Panc1 (cell line): ENCODE data around the gene TMEM164. TPM values are rescaled to one million over a fixed set of nuclear protein-coding genes. Genes with fewer than 3 reads are reported as not detected.

Experiments
- ATAC-seq: fragments of 200-7000 bp; cut with Tn5 transposase; 2 replicates; pipeline ENCODE4 v1.9.1; 2020; ENCODE audit warnings: mild to moderate bottlenecking, moderate library complexity
- BruUV-seq: library from RNA; stranded (reverse); fragments of 400-500 nt; replicated peaks from 2 replicates; lab custom pipeline; 2021; lab: Mats Ljungman, UMichigan
- CTCF ChIA-PET: fragments of 300-600 bp; sonication (Branson Sonifier 250); formaldehyde crosslinking; loops from one replicate; lab custom pipeline; 2022; ENCODE audit warnings: antibody characterized with exemption; lab: Charles Lee
- POLR2A ChIA-PET: fragments of 300-600 bp; sonication (Branson Sonifier 250); formaldehyde crosslinking; loops from one replicate; lab custom pipeline; 2022; ENCODE audit warnings: antibody characterized with exemption; lab: Charles Lee
- DNase-seq: peaks from one replicate; pipeline ENCODE4 v3.0.0-alpha.2; 2010; ENCODE audit warnings: low read depth, low spot score
- H3K27ac ChIP-seq: 2 replicates; pipeline ENCODE4 v1.5.1; 2011; ENCODE audit warnings: mild to moderate bottlenecking, low read length, inconsistent platforms
- H3K27me3 ChIP-seq: fragments of 200-500 bp; sonication (Bioruptor generic); 2 replicates; pipeline ENCODE4 v1.6.0; 2014; ENCODE audit warnings: low read length, inconsistent platforms; ENCODE audit not compliant: control insufficient read depth, insufficient read depth
- H3K36me3 ChIP-seq: fragments of 200-500 bp; sonication (Bioruptor generic); 2 replicates; pipeline ENCODE4 v1.5.1; 2014; ENCODE audit warnings: inconsistent platforms, mild to moderate bottlenecking, low read length, moderate library complexity; ENCODE audit not compliant: control insufficient read depth, insufficient read depth
- H3K4me1 ChIP-seq: 2 replicates; pipeline ENCODE4 v1.5.1; 2011; ENCODE audit warnings: inconsistent platforms, mild to moderate bottlenecking, low read length, moderate library complexity; ENCODE audit not compliant: control insufficient read depth, insufficient read depth
- H3K4me3 ChIP-seq, 2 experiments: 2 replicates each; pipeline ENCODE4 v1.5.1; 2011 to 2012; ENCODE audit warnings: low read depth in 2 of 2, low read length in 2 of 2, mild to moderate bottlenecking in 2 of 2, inconsistent platforms in 1 of 2, moderate library complexity in 1 of 2
- H3K9me3 ChIP-seq: fragments of 200-500 bp; sonication (Bioruptor generic); 2 replicates; pipeline ENCODE4 v1.5.1; 2014; ENCODE audit warnings: low read depth, mild to moderate bottlenecking, inconsistent platforms, low read length, moderate library complexity; ENCODE audit not compliant: control insufficient read depth, insufficient read depth
- POLR2AphosphoS5 ChIP-seq: IDR thresholded peaks from 2 replicates; pipeline ENCODE4 v1.6.1; 2012; ENCODE audit warnings: mild to moderate bottlenecking, low read depth, low read length, moderate library complexity
- REST ChIP-seq, 2 experiments: IDR thresholded peaks; 2 replicates each; pipeline ENCODE4 v1.6.1; 2011 to 2012; ENCODE audit warnings: low read depth in 2 of 2, control low read depth in 1 of 2, low read length in 1 of 2, mild to moderate bottlenecking in 1 of 2, moderate library complexity in 1 of 2; ENCODE audit not compliant: insufficient read depth in 1 of 2
- SIN3A ChIP-seq: IDR thresholded peaks from 2 replicates; pipeline ENCODE4 v1.6.1; 2012; ENCODE audit warnings: low read depth, mild to moderate bottlenecking, low read length, moderate library complexity, borderline replicate concordance; ENCODE audit not compliant: insufficient read depth
- TCF7L2 ChIP-seq: IDR thresholded peaks from 2 replicates; pipeline ENCODE4 v1.6.1; 2011; ENCODE audit warnings: mild to moderate bottlenecking, low read depth, low read length, inconsistent platforms
- in situ Hi-C: cut with HindIII; loops from 2 replicates; pipeline ENCODE4 v1.10.0; 2016; ENCODE audit warnings: low sequenced_read_pairs, low pct_unique_long_range_greater_than_20kb
- intact Hi-C: fragments of 100-400 bp; cut with micrococcal nuclease; formaldehyde crosslinking; loops from one replicate; pipeline ENCODE4 v1.10.0; 2022; ENCODE audit not compliant: unreplicated experiment
- total RNA-seq: library from RNA; stranded (reverse); gene quantifications from one replicate; pipeline ENCODE4 v1.2.1, GENCODE V29; 2021; ENCODE audit not compliant: unreplicated experiment
- TF ChIP-seq, protein P1 (sequence below): fragments of 450-650 bp; IDR thresholded peaks from 2 replicates; pipeline ENCODE4 v1.5.1; 2017; ENCODE audit warnings: mild to moderate bottlenecking

Gene TMEM164
- total RNA-seq, 1 experiment from 2014 or later, result 32.8 TPM

DNA sequence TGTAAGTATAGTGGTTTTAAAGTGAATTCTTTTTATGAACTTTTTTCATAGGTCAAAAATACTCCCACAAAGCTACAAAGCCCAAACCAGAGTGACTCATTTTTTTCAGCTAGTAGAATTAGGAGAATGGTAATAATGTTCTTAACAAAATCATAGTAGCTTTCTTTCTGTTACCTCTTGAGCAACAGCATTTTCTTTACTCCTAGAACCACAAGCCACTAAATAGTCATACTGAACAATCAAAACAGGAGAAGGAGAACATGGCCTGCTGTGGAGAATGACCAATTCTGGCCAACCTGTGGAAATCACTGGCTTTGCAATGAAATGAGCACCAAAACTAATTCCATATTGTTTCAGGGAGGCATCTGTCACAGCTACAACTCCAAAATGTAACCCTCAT is 202.1 kb downstream of the TMEM164 start:
- ATAC-seq, result no peak
- POLR2A ChIA-PET, result no interaction called here
- Histone ChIP-seq H3K9me3 (no peaks in the 10 kb centered on the region), H3K27ac (no peak overlapping the region), H3K4me3 (no peak overlapping the region), H3K36me3 (no peaks in the 10 kb centered on the region), H3K4me1 (no peaks in the 10 kb centered on the region), H3K27me3 (no peaks in the 10 kb centered on the region)
- intact Hi-C loops, result no loop called here
- DNase-seq, result no peak
- BruUV-seq, result no TSS peak
- in situ Hi-C loops, result no loop called here
- TF ChIP-seq POLR2AphosphoS5 (no peak), TCF7L2 (no peak), REST (IDR thresholded peaks at IDR 0.05; ENCODE audit: insufficient read depth in 1 of 2, low read depth in 2 of 2, low read length in 1 of 2) (no peak), SIN3A (no peak)
- CTCF ChIA-PET, result no interaction called here

GRCh38 chrX:110208092-110208491 is 205.2 kb downstream of the TMEM164 start:
- Histone ChIP-seq H3K36me3 (no peaks in the 10 kb centered on the region), H3K9me3 (no peaks in the 10 kb centered on the region), H3K27me3 (no peaks in the 10 kb centered on the region), H3K4me3 (no peak overlapping the region), H3K27ac (no peak overlapping the region), H3K4me1 (no peaks in the 10 kb centered on the region)
- ChIA-PET CTCF (no interaction called here), POLR2A (no interaction called here)
- ATAC-seq (no peak), DNase-seq (no peak)
- TF ChIP-seq TCF7L2 (no peak), SIN3A (no peak), REST (IDR thresholded peaks at IDR 0.05; ENCODE audit: insufficient read depth in 1 of 2, low read depth in 2 of 2, low read length in 1 of 2) (no peak), POLR2AphosphoS5 (no peak)
- TF ChIP-seq, protein P1, sequence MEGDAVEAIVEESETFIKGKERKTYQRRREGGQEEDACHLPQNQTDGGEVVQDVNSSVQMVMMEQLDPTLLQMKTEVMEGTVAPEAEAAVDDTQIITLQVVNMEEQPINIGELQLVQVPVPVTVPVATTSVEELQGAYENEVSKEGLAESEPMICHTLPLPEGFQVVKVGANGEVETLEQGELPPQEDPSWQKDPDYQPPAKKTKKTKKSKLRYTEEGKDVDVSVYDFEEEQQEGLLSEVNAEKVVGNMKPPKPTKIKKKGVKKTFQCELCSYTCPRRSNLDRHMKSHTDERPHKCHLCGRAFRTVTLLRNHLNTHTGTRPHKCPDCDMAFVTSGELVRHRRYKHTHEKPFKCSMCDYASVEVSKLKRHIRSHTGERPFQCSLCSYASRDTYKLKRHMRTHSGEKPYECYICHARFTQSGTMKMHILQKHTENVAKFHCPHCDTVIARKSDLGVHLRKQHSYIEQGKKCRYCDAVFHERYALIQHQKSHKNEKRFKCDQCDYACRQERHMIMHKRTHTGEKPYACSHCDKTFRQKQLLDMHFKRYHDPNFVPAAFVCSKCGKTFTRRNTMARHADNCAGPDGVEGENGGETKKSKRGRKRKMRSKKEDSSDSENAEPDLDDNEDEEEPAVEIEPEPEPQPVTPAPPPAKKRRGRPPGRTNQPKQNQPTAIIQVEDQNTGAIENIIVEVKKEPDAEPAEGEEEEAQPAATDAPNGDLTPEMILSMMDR, result no peak
- in situ Hi-C loops, result no loop called here
- intact Hi-C loops, result no loop called here
- no TSS peak for BruUV-seq
